Measurements from ENCODE around the gene CACNA2D4.

Gene CACNA2D4

DNA sequence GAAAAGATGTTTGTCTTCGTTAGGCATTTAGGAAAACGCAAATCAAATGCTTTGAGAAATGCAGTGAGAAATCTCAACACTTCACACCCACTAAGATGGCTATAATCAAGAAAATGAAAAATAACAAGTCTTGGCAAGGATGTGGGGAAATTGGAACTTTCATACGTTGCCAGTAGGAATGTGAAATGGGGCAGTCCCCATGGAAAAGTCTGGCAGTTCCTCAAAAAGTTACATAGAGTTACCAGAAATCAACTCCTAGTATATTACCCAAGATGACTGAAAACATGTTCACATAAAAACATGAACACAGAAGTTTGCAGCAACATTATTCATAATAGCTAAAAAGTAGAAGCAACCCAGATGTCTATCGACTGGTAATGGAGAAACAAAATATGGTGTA is 139.5 kb downstream of the CACNA2D4 start:
- DNase-seq (ENCODE audit: low read depth), result no peak

DNA sequence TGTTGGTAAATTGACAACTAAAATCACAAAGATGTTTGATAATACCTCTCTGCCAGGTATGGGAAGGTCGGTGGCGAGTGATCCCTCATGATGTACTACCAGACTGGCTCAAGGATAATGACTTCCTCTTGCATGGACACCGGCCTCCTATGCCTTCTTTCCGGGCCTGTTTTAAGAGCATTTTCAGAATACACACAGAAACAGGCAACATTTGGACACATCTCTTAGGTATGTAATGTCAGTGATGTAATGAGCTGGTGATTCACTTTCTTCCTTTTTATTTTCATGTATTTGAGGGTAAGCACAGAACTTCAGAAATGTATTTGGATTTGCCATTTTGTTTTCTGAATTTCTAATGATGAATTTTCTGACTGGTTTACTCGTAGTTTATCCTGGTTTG is 140.7 kb downstream of the CACNA2D4 start:
- no peak for DNase-seq (ENCODE audit: low read depth)

DNA sequence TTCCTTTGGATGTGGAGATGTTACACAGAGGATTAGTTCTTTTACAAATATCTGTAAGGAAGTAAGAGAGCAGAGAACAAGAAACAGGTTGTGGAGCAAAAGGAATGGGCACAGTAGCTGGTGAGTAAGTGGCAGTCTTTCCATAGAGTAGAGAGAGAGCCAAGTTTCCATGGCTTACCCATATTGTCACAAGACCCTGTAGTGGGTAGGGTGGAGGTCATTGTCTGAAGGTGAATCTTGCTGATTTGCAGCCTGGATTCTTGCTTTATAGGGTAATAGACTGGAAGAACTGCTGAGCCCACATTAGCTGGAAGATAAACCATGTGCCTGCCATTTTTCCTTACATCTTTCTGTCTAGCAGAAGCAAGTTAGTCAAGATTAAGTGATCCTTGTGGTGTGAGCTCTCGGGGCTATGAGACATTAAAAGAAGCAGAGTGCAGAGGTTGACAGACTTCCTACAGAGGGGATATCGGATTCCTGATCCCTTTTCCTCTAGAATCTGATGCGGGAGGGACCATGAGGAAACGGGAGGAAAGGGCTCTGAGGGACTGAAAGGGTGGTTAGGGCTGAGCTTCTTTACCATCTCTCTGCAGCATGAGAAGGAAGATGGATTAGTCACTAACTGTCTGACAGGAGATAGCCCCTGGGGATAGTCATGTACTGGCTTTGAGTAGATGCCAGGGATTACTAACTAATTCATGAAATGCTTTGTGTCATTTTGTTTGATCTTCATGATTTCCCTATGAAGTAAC is 142.1 kb downstream of the CACNA2D4 start:
- DNase-seq (ENCODE audit: low read depth), result no peak

GRCh38 chr12:1773937-1774655 is 144.4 kb downstream of the CACNA2D4 start:
- DNase-seq (ENCODE audit: low read depth), result no peak

GRCh38 chr12:1769809-1770494 is 148.5 kb downstream of the CACNA2D4 start:
- no peak for DNase-seq (ENCODE audit: low read depth)

- DNase-seq (ENCODE audit: low read depth), result no peak
Measured at GRCh38 chr12:1768615-1769014, 149.8 kb downstream of the CACNA2D4 start.

DNA sequence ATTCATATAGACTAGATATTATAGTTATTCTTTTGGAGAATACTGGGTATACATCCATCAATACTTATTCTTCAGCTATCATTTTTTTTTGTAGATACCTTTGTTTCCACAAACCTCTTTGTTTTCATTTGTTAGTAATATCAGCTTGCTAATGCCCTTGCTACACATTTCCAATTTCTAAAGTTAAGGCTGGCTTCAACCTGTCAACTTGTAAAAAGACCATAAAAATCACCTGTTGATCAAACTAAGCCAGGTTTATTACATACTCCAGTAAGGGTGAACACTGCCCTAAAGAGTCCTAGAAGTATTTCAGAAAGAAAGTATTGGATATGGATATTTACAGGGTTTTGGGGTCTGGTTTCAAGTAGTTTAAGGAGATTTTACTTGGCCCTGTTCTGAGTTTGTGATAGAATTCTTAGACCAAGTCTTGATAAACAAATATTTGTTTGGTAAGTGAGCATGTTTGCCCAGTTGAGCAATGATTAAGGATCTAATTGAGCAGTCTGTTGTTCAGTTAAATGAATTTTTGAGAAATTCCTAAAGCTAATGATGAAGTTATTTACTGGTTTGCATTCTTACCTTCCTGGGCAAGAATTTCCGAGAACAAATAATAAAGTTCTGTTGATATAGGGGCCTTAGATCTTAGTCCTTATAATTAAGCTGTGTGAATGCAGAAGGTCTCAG is 150.9 kb downstream of the CACNA2D4 start:
- DNase-seq (ENCODE audit: low read depth), result no peak

DNA sequence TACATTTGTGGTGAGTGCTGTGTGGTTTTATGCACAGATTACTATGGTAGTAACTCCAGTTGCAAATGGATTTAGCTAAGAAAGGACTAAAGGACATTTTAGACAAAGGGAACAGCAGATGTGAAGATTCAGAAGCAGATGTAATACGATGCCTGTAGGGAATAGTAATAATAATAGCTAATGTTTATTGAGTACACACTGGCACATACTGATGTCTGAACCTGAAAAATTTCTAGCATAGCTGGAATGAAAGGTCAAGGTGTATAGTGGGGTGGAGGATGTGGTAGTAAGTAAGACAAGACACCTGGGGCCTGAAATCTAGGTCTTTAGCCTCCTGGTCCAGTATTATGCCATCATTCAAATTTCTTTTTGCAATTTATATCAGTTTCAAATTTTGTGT is 152.3 kb downstream of the CACNA2D4 start:
- no peak for DNase-seq (ENCODE audit: low read depth)

GRCh38 chr12:1763153-1763552 is 155.3 kb downstream of the CACNA2D4 start:
- no peak for DNase-seq (ENCODE audit: low read depth)

DNA sequence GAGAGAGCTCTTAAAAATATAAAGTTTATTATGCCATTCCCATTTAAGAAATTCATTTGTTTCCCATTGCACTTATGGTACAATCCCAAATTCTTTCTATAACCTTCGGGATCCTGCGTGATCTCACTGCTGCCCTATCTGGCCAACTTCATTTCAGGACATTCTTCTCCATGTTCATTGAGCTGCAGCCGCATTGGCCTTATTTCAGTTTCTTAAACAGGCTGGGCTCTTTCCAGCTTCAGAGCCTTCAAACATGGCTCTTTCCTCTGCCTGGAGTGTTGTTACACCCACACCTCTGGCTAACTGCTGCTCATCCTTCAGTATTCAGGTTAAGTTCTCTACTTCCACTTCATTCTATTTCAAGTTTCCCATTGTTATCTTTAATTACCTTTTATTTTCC is 156.6 kb downstream of the CACNA2D4 start:
- no peak for DNase-seq (ENCODE audit: low read depth)

- DNase-seq (ENCODE audit: low read depth), result no peak
Measured at GRCh38 chr12:1760566-1761382, 157.7 kb downstream of the CACNA2D4 start.

- no peak for DNase-seq (ENCODE audit: low read depth)
Measured at GRCh38 chr12:1758887-1759286, 159.6 kb downstream of the CACNA2D4 start.

GRCh38 chr12:1758376-1758775 is 160.1 kb downstream of the CACNA2D4 start:
- no peak for DNase-seq (ENCODE audit: low read depth)

GRCh38 chr12:1750300-1750699 is 168.2 kb downstream of the CACNA2D4 start:
- DNase-seq (ENCODE audit: low read depth), result no peak

DNA sequence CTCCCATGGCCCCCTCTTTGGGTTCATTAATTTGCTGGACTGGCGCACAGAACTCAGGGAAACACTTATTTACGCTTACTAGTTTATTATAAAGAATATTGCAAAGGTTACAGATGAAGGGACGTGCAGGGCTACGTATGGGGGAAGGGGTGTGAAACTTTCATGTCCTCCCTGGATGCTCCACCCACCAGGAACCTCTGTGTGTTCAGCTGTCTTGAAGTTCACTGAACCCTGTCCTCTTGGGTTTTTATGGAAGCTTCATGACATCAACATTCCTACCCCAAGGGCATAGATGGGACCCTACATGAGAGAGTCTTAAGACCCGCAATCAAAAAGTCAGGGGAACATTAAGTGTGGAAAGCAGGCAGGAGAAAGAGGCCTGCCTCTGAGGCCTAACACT is 169.4 kb downstream of the CACNA2D4 start:
- DNase-seq (ENCODE audit: low read depth), result no peak

DNA sequence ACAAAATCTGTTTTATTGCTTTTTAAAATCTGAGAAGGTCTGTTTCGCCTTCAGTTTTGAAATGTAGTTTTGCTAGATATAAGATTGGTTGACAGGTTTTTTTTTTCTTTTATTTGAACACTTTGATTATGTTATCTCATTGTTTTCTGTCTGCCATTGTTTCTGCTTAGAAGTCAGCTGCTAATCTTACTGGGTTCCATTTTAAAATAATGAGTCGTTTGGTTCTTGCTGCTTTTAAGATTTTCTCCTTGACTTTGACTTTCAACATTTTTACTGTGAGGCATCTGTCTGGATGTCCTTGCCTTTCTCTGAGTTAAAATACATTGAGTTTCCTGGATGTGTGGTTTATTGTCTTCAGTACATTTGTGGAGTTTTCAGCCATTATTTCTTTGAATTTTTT is 170.8 kb downstream of the CACNA2D4 start:
- no peak for DNase-seq (ENCODE audit: low read depth)

DNA sequence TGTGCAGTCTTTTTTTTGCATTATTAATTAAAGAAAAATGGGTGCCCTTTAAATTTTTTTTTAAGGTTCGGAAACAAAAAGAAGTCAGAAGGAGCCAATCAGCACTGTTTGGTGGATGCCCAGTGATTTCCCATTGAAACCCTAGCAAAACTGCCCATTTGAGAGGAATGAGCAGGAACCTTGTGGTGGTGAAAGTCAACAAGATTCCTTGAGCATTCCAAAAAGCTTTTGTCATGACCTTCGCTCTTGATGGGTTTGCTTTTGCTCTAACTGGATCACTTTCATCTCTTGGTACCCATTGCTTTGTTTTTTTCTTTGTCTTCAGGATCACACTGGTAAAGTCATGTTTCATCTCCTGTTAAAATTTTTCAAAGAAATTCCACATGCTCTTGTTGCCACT is 173.5 kb downstream of the CACNA2D4 start:
- DNase-seq (ENCODE audit: low read depth), result no peak

Measured in stimulated activated CD8-positive, alpha-beta memory T cell treated with anti-CD3 and anti-CD28 coated beads, Interleukin-15, amount 100 ng/mL, for 24 hours (primary cell).